ENCODE results near the gene TTN. TPM values are rescaled to one million over a fixed set of nuclear protein-coding genes. Genes with fewer than 3 reads are reported as not detected.
"Not testable (repeated sequence)": the region's sequence is repeated elsewhere in the genome, so short reads cannot be mapped to it uniquely, and the experiment has no call there.

The TTN gene
- total and polyA plus RNA-seq, 2 of the 4 experiments (the other 2 are of a cell fraction), result 0.02 to 0.18 TPM

DNA sequence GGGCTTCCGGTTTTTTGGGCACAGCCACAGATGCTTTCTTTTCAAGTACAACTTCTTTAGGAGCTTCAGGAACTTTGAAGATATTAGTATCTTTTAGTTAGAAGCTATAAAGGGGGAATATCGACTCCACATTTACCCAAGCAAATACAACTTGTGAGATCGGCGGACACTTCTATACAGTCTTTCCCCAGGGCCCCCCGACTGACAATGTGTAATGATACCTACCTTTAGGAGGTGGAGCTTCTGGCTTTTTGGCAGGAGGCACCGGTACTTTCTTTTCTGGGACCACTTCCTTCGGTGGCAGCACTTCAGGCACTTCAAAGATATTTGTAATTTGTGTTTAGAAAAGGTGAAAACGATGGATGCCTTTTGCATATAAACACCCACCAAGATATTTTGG lies 148.7 kb downstream of the TTN start:
- POLR2A ChIA-PET (ENCODE audit: unreplicated experiment); DNase-seq; H4K20me1 ChIP-seq (ENCODE audit: insufficient read depth, low read length); H2AK9ac ChIP-seq (replicated peaks; ENCODE audit: low read depth, low read length, poor library complexity); H4K8ac ChIP-seq (ENCODE audit: low read depth in 2 of 2, low read length in 2 of 2); H3K27me3 ChIP-seq (ENCODE audit: control insufficient read depth, insufficient read depth, low read length); H3K36me3 ChIP-seq (ENCODE audit: control insufficient read depth, insufficient read depth, low read length); H2AK5ac ChIP-seq (ENCODE audit: low read depth, low read length); H3K14ac ChIP-seq (replicated peaks; ENCODE audit: low read depth, low read length); H3K23ac ChIP-seq (ENCODE audit: low read depth, low read length); CTCF ChIA-PET; ATAC-seq (ENCODE audit: low read depth); H2BK120ac ChIP-seq (ENCODE audit: low read depth, low read length); H3K4me2 ChIP-seq (ENCODE audit: low read depth, low read length); H4K91ac ChIP-seq (ENCODE audit: insufficient read depth, low read depth, low read length); H4K5ac ChIP-seq (ENCODE audit: low read depth, low read length); H3K4ac ChIP-seq (ENCODE audit: low read depth, low read length); in situ Hi-C loops (cut with MboI; ENCODE audit: low sequenced_read_pairs); H3K9me3 ChIP-seq (ENCODE audit: control insufficient read depth, insufficient read depth, low read length); H3K4me3 ChIP-seq (ENCODE audit: insufficient read depth, low read depth, low read length); intact Hi-C loops (cut with micrococcal nuclease); H2BK20ac ChIP-seq (ENCODE audit: low read depth, low read length); BruUV-seq (replicated peaks); H2AFZ ChIP-seq (replicated peaks; ENCODE audit: low read length, poor library complexity); H3K18ac ChIP-seq (ENCODE audit: low read depth, low read length); H3K9ac ChIP-seq (ENCODE audit: low read depth, low read length); H3K27ac ChIP-seq (ENCODE audit: insufficient read depth, low read length); H2BK5ac ChIP-seq (ENCODE audit: low read depth, low read length, poor library complexity, severe bottlenecking); H3K9me1 ChIP-seq (ENCODE audit: insufficient read depth, low read length); dilution Hi-C loops (cut with HindIII; ENCODE audit: low sequenced_read_pairs, unreplicated experiment); H3K4me1 ChIP-seq (ENCODE audit: control insufficient read depth, insufficient read depth, low read length); H3K79me1 ChIP-seq (ENCODE audit: low read depth in 1 of 2, low read length in 2 of 2); H2BK15ac ChIP-seq (ENCODE audit: low read depth, low read length); H3K56ac ChIP-seq (ENCODE audit: extremely low read depth, insufficient read depth, low read length): not testable (repeated sequence)
- no CpG with 5 or more reads among the region's 8 CpGs for WGBS, 2 experiments (ENCODE audit: extremely low coverage in 2 of 2, insufficient read length in 1 of 2)

Data from IMR-90 (cell line).